Stimulated activated CD4-positive, alpha-beta T cell treated with anti-CD3 and anti-CD28 coated beads, Interleukin-4, amount 100 ng/mL, for 1 hour (primary cell): ENCODE data around the gene DESI2.
"Not testable (repeated sequence)": the region's sequence is repeated elsewhere in the genome, so short reads cannot be mapped to it uniquely, and the experiment has no call there.

Source experiments
- DNase-seq: peaks from one replicate; pipeline ENCODE4 v3.0.0-alpha.2; 2020

Gene DESI2

DNA sequence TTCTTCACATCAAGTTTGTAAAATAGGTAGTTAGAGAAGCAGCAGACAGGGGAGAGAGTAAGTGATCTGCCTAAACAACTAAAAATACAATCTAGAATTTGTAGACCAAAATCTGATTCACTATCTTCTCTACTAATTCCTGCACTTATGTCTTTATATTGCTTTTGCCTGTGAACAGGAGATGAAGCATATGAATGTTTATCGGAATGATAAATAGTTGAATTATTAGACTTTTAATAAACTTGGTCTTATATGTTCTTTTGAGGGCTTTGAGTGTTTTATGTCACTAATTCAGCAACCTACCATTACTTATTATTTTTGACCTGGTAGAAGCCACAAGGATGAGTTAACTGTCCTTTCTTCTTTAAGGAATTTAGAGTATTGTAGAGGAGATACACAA is 2.3 kb downstream of the DESI2 start:
- no peak for DNase-seq

- DNase-seq = no peak
Observed at GRCh38 chr1:244657421-244657820, 4.5 kb downstream of the DESI2 start.

GRCh38 chr1:244659694-244660093 is 6.8 kb downstream of the DESI2 start:
- no peak for DNase-seq

- DNase-seq = no peak
Observed at GRCh38 chr1:244660595-244660994, 7.7 kb downstream of the DESI2 start.

- not testable (repeated sequence) for DNase-seq
Observed at GRCh38 chr1:244661569-244662312, 8.8 kb downstream of the DESI2 start.

- no peak for DNase-seq
Observed at GRCh38 chr1:244662599-244662998, 9.7 kb downstream of the DESI2 start.

GRCh38 chr1:244664353-244664752 is 11.4 kb downstream of the DESI2 start:
- no peak for DNase-seq

GRCh38 chr1:244665771-244666217 is 12.9 kb downstream of the DESI2 start:
- DNase-seq = no peak

- DNase-seq = not testable (repeated sequence)
Observed at GRCh38 chr1:244666672-244667418, 13.9 kb downstream of the DESI2 start.

DNA sequence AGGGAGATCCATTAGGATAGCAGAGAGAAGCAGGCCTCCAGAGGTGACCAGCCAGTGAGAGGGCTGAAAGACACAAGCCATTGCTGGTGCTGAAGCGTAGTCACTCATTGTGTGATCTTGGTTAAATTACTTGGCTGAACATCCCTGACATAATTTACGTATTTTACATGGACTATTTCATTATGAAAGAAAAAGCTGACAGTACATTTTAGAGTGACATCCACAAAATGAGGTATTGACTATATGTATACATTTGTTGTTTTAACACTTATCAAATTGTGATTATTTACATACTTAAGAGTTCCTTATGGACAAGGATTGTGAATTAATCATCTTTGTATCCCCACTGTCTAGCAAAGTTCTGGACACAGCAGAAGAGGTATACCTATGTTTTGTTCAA is 14.9 kb downstream of the DESI2 start:
- no peak for DNase-seq

- no peak for DNase-seq
Observed at GRCh38 chr1:244672946-244673682, 20.2 kb downstream of the DESI2 start.

DNA sequence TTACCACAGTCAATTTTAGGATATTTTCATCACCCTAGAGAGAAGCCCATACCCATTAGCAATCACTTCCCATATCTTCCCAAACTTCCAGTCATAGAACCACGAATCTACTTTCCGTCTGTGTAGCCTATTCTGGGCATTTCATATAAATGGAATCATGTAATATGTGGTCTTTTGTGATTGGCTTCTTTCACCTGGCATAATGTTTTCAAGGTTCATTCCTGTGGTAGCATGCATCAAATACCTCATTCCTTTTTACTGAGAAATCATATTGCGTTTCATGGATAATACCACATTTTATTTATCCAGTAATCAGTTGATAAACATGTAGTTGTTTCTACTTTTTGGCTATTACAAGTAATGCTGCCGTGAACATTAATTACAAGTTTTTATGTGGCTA is 21.5 kb downstream of the DESI2 start:
- DNase-seq = no peak

DNA sequence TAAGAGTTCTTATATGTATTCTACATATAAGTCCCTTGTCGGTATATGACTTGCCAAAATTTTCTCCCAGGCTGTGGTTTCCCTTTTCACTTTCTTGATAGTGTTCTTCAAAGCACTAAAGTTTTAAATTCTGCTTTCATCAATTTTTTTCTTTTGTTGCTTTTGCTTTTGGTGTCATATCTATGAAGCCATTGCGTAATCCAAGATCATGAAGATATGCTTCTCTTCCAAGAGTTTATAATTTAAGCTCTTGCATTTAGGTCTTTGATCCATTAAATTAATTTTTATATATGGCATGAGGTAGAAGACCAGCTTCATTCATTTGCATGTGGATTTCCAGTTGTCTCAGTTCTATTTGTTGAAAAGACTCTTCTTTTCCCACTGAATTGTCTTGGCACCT is 22.2 kb downstream of the DESI2 start:
- no peak for DNase-seq

DNA sequence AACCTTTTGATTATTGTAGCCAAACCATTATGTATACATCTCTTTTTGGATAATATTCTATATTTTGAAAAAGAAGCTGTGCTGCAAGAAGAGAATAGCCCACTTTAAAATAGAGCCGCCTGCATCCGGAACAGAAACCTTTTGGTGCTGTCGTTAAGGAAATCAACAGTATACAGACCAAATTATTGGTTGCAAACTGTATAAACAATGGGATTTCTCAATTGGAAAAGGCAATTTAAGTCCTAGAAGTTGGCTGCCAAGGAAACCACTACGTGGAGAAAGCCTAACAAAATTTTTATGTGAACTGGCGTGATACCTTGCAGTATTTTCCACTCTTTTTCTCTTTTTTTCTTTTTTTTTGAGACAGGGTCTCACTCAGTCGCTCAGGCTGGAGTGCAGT is 25.8 kb downstream of the DESI2 start:
- no peak for DNase-seq

- DNase-seq = no peak
Observed at GRCh38 chr1:244680667-244681066, 27.7 kb downstream of the DESI2 start.

- not testable (repeated sequence) for DNase-seq
Observed at GRCh38 chr1:244682087-244682486, 29.2 kb downstream of the DESI2 start.

- DNase-seq = no peak
Observed at GRCh38 chr1:244695937-244696336, 43.0 kb downstream of the DESI2 start.

DNA sequence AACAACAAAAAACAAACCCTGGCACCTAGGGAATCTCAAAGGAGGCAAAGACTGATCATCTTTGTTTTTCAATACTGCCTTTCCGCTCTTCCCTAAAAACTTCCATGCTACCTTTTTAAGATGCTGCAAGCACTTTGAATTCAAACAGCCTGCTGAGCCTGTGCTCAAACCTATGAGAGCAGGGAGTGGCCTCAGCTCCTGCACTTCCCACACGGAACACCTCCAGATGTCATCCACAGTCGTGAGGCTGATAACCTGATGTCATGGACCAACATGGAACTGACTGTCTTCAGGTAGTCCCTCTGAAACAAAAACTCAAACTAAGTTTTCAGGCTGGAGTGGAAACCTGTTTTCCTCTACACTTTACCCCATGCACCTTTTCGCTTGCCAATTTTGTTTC is 46.8 kb downstream of the DESI2 start:
- no peak for DNase-seq

DNA sequence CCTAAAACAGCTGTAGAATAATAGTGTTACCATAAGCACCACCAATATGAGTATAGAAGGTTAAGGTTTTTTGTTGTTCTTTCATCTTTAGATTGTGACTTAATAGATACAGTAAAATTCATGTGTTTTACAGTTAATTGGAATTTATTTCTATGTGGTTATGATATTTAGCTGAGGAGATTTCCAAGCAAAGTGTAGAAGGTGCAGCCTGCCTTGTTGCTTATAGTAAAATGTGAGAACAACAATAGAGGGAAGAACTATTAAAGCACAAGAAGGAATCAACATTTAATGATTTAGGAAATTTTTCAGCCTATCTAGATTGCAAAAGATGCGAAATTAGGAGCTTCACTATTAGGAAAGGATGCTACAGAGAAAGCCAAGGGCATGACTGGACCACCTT is 47.9 kb downstream of the DESI2 start:
- DNase-seq = no peak

- DNase-seq = no peak
Observed at GRCh38 chr1:244702620-244703019, 49.7 kb downstream of the DESI2 start.

DNA sequence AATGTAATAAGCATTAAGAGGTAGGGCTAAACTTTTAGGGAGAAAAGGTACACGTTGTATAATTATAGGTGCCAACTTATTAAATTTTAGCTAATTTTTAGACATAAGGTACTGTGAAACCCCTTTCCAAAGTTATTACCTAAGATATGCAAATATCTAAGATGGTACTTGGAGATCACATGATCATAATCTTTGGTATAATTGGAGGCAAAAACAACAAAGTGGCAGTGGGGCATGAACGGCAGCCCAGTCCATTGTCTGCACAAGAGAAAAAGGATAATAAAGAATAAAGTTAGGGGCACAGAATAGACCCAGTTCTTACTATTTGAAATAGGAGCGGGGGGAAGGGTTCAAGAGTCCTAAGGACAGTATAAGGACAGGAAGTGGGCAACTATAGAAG is 51.2 kb downstream of the DESI2 start:
- no peak for DNase-seq

DNA sequence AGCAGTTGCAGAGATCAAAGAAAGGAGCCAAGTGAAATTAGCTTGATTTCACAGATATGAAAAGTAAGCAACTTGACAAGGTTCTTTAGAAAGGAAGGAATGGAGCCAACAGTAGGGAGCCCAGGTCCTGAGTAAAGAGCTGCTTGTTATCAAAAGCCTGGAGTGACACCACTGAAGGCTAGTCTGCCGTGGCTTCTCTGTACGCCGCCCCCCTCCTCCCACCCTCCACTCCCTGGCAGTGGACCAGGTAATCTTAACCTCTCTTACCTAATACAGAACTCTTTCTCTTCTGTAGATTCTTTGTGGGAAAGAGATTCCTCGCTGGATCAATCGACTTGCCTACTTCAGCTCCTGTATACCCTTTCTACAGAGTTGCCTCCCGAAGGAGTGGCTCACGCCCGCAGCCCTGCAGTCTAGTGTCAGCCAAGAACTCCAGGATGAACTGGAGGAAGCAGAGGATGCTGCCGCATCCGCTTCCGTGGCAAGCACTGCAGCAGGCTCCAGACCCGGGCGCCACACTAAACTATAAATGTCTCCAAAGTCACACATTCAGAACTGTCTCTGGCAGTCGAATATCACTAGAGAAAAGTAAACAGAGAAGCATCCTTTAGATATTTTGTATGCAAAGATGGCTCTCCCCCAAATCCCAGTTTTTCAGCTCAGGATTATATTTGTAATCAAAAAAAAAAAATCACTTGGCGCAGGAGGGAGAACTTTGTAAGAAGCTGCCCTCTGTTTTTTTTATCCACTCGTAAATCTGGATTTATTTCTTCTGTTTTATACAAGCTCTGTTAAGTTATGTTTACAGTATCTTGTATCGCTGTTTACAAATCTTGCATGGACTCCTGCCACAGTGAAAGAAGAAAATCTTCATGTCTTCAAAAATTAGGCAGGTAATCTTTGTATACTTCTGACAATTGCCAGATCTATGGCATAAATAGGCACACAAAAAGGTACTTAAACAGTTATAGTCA is 52.6 kb downstream of the DESI2 start:
- no peak for DNase-seq

DNA sequence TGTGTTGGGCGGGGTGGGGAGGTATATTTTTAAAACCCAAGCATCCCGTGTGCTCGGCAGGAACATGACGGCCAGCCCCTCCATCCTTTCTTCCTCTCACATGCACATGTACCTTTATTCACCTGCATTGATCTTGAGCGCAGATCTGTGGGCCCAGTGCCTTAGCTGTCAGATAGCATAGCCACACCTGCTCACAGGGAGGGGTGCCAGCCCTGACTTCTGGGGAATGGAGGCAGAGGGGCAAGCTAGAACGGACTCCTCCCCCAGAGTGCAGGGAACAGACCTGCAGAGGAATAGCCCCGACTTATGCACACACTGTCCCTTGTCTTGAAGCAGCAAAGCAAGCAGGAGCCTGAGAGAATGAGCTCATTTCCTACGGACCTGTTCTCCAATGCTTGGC is 56.1 kb downstream of the DESI2 start:
- no peak for DNase-seq
